ENCODE results near the gene ALDH1L1. TPM values are rescaled to one million over a fixed set of nuclear protein-coding genes. Genes with fewer than 3 reads are reported as not detected.
A peak's percentile ranks its signal among the peaks of the same experiment; 100 is the strongest.
"Not testable (repeated sequence)": the region's sequence is repeated elsewhere in the genome, so short reads cannot be mapped to it uniquely, and the experiment has no call there.

Gene ALDH1L1
- total RNA-seq, 1 experiment from 2014 or later = not detected

DNA sequence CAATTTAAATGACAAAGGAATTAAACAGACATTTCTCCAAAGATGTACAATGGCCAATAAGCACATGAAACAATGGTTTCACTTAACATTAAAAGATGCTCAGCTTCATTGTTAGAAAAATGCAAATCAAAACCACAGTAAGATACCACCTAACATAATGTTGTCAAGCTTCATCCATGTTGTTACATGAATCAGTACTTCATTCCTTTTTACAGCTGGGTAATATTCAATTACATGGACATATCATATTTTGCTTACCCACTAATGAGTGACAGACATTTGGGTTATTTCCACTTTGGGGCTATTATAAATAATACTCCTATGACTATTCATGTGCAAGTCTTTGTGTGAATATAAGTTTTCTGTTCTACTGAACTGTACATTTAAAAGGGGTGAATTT lies 104.2 kb downstream of the ALDH1L1 start:
- DNase-seq (ENCODE audit: low spot score) = no peak
- in situ Hi-C loops (cut with HindIII; ENCODE audit: low sequenced_read_pairs) = no loop called here

DNA sequence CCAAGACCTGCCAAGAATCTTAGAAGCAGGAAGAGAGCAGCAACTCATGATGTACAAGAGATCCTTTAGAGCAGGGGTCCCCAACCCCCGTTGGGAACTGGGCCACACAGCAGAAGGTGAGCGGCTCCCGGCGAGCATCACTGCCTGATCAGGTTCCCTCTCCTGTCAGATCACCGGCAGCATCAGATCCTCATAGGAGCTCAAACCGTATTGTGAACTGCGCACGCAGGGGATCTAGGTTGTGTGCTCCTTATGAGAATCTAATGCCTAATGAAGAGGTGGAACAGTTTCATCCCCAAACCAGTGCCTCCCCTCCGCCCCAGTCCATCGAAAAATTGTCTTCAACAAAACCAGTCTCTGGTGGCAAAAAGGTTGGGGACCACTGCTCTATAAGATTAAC lies 110.2 kb downstream of the ALDH1L1 start:
- peak; percentile 53 for DNase-seq (ENCODE audit: low spot score)

DNA sequence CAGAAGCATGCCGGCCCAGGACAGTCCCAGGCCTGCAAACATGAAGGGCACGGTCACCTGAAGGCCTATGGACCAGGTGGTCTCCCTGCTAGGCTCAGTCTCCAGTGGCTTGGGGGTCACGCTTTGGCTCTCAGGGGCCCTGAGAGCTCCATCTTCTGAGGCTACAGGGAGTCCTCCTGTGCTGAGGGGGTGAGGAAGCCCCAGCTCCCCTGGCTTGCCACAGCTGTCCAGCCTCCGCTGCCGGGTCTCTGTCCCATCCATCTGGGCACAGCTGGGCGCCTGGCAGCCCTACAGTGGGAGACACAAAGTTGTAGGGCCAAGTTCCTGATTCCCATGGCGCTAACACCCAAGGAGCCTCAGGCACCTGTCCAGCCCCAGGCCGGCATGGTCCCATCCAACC lies 112.4 kb downstream of the ALDH1L1 start:
- in situ Hi-C loops (cut with HindIII; ENCODE audit: low sequenced_read_pairs) = no loop called here
- DNase-seq (ENCODE audit: low spot score) = no peak

More for the DNA sequence above, 110.2 kb downstream of the ALDH1L1 start:
- in situ Hi-C loops (cut with HindIII; ENCODE audit: low sequenced_read_pairs) = no loop called here

DNA sequence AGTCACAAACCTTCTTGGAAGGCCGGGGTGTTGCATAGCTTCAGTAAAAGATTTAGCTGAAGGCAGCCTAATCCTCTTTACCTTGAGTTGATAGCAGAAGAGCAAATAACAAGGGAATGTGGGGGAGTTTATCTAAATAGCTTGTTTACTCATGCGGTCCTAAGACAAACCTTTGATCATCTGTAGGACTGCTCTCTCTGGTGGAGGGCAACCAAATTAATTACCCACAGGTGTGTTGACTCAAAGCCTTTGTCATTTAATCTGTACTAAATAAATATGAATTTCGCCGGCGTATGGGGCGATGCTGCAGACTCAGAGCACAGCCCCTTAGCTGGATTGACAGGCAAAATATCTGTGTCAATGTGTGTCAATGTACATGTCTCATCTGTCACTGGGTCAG lies 113.7 kb downstream of the ALDH1L1 start:
- DNase-seq (ENCODE audit: low spot score); in situ Hi-C loops (cut with HindIII; ENCODE audit: low sequenced_read_pairs): not testable (repeated sequence)

DNA sequence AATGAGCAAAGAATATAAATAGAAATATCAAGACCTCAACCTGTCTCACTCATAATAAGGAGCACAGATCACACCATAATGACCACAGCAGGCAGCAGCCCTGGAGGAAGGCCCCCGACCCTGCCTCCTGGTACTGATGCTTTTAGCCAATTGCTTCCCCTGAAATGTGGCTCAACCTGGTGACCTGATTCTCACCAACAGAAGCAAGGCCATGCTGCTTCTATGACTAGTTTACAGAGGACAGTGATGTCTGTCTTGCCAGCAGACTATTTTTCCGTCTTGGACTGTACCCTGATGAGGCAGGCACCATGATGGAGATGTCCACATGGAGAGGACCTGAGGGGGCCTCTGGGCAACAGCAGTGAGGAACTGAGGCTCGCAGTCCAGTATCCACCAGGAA lies 114.5 kb downstream of the ALDH1L1 start:
- DNase-seq (ENCODE audit: low spot score) = peak; percentile 39
- in situ Hi-C loops (cut with HindIII; ENCODE audit: low sequenced_read_pairs) = no loop called here

DNA sequence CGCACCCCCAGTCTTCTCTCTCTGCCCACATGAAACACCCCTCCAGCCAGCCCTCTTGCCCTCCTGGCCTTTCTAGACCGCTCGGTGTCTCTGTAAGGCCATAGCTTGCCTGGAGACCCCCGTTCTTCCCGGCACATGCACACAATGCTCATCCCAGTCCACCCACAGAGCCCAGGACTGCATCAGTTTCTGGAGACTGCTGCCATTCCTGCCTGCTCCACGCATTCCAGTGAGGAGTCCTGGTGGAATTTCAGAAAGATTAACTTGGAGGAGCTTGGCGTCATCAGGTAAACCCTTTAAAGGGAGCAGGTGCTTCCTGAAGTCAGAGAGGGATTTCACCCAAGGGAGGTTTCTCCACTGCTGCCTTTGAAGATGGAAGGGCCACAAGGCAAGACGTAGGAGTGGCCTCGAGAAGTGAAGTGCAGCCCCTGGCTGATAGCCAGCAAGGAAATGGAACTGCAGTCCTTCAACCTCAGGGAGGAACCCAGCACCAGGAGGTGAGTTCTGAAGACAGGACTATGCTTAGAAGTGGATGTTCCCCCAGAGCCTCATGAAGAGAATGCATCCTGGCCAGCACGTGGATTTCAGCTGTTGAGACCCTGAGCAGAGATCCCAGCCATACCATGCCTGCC lies 115.6 kb downstream of the ALDH1L1 start:
- DNase-seq (ENCODE audit: low spot score) = no peak
- in situ Hi-C loops (cut with HindIII; ENCODE audit: low sequenced_read_pairs) = no loop called here

DNA sequence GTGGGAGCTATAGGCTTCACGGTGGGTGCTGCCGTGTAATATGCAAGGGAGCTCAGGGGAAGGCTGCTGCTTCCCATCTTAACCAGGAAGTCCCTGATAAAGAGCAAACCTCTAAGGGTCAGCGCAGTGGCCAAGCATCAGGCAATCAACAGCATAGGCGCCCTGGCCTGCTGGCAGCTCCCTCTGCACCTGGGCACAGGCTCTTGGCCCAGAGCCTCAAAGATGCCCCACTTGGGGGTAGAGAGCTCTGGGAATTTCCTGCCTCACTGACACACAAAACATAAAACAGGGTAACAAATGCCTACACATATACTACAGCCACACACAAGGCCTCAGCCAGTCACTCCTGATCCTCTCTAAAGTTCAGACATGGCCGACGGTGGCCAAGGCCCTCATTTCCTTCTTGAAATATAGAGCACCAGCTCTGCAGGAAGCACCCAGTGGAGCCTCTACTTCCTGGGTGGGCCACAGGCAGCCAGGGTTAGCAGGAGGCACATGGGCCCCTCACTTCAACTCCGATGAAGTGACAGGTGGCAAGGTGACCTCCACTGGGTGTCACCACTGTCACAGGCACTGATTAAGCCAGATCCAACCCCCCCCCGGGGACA lies 116.9 kb downstream of the ALDH1L1 start:
- DNase-seq (ENCODE audit: low spot score) = no peak
- in situ Hi-C loops (cut with HindIII; ENCODE audit: low sequenced_read_pairs) = no loop called here

DNA sequence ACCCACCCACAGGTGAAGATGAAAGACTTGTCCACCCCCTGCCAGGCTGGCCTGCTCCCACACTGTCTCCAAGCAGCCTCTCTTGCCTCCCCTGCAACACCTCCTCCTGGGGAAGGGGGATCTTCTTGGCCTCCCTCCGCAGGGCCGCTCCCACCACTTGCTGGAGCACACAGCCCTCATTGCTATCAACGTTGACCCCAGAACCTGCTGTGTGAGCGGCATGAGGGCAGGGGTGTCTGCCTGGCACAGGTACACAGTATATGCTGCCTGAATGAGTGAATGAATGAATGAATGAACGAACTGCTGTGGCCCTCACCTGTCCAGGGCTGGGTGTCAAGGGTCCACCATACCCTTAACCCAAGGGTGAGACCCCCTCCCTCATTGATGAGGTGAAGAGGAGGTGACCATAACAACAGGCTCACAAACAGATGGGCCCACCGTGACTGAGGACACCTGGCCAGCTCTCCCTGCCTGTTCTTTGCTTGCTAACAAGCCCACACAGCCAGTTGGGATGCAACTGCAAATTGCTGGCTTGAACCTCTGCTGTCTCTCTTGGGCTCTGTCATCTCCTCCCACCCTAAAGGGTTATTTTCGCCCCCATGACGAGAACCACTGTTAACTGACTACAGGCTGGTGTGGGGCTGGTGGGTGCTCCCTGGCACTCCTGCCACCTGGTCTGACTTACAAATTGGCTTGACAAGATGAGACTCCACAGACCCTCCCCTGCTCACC lies 118.9 kb downstream of the ALDH1L1 start:
- in situ Hi-C loops (cut with HindIII; ENCODE audit: low sequenced_read_pairs) = no loop called here
- DNase-seq (ENCODE audit: low spot score) = no peak

DNA sequence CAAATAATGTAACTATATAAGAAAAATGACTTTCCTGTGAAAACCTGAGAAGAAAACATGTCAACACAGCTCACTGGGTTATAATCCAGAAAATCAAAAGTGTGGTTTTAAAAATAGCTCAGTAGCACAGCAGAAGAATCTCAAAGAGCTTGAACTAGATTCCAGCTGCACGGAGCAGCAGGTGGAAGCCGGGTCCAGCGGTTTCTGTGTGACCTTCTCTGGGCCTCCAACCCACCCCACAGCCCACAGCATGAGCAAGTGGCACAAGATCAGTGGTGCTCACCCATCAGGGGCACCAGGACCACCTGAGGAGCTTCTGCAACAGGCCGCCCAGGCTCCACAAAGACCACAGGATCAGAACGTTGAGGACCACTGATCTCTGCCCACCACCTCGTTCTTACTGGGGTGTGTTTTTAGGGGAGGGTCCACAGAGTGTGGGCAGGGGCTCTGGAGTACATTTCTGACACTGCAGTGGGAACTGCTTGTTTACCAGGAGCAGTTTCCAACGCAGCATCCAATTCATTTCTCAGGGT lies 119.7 kb downstream of the ALDH1L1 start:
- DNase-seq (ENCODE audit: low spot score) = no peak
- in situ Hi-C loops (cut with HindIII; ENCODE audit: low sequenced_read_pairs) = no loop called here

DNA sequence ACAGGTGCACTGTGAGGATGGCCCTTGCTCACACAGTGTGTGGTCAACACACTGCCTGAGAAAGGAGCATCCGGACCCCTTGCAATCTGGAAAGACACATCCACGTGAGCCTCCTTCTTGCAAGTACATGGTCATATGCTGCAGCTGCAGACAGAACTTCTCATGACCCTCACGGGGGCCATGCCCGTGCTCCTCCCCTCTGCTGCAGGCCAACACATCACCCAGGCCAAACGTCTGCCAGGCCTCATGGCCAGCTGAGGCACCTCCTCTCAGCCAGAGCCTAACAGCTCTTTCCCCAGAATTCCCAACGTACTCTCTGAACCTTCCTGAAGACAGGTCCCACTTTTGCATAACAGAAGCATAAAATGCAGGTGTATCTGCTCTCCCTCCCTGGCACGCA lies 121.7 kb downstream of the ALDH1L1 start:
- in situ Hi-C loops (cut with HindIII; ENCODE audit: low sequenced_read_pairs) = no loop called here
- DNase-seq (ENCODE audit: low spot score) = no peak

DNA sequence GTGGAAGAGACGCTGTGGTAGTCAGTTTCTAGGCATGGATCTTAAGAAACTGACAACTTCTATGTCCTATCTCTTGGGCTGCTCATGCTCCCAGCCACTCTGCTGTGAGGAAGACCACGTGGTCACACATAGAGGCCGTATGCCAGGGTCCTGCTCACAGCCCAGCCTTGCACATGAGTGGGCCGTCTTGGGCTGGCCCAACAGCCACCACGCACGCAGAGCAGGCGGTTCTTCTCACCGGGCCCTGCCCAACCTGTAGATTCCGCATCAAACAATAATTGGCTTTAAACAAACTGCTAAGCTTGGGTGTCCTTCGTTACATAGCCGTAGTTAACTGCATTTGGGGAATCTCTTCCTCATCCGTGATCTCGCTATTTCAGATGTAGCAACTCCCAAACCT lies 122.5 kb downstream of the ALDH1L1 start:
- in situ Hi-C loops (cut with HindIII; ENCODE audit: low sequenced_read_pairs) = no loop called here
- peak; percentile 58 for DNase-seq (ENCODE audit: low spot score)

DNA sequence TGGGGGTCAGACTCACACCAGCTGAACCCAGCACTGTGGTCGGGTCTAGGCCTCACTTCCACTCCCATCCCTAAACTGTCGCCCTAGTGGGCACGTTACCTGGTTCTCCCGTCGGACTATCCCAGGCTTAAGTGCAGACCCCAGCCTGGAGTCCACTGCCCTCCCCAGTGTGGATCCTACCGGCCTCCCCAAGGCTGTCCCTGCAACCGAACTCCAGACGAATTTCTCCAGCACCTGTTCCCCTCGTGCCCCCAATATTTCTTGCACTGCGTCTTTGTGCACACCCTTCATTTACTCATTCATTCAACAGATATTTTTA lies 122.9 kb downstream of the ALDH1L1 start:
- in situ Hi-C loops (cut with HindIII; ENCODE audit: low sequenced_read_pairs) = no loop called here
- no peak for DNase-seq (ENCODE audit: low spot score)

DNA sequence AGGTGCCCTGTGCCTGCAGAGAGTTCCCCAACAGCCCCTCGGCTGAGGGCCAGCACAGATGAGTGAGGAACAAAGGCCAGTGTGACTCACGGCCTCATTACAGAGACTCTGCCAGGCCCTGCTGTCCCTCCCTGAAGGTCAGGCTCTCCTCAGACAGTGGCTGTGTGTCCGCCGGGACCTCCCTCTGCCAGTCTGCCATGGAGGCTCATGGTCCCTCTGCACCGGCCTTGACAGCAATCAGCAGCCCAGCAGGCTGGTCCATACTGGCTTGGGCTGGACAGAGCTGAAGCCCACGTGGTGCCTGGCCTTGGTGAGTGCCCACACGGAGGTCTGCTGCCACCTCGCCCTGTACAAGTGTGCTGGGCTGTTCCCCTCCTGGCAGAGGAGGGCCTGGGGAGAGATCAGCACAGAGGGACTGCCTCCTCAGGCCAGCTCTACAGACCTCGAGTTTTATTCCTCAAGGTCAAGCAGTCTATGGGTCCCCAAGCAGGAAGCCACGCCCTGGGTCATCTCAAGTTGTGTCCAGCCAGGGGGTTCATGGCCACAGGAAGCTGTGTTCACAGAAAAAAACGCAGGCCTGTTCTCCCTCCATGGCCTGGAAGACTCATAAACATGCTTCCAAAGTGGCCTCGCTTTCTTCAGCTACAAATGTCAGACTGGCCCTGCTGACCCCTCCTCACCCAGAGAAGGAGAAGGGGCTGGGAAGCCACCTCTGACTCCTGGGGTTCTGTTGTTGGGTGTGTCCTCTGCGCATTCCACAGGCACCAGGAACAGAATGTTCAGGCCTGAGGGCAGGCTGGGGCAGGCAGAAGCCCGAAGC lies 123.5 kb downstream of the ALDH1L1 start:
- in situ Hi-C loops (cut with HindIII; ENCODE audit: low sequenced_read_pairs) = no loop called here
- DNase-seq (ENCODE audit: low spot score) = no peak

DNA sequence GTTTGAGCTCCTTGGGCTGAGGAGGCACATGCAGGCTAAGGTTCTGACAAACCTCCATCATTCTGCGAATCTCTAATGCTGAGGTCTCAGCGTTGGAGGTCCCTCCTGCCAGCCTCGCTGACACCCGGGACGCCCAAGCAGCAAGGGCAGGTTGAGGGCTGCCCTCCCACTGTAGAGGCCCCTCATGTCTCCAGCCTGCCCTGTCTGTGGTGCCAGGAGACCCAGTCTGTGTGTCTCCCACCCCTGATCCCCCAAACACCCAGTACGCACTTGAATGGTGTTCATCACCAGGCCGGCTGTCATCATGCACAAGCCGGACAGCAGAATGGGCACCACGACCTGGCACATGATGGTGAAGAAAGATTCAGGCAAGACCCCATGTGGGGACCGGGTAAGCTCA lies 124.3 kb downstream of the ALDH1L1 start:
- no peak for DNase-seq (ENCODE audit: low spot score)
- in situ Hi-C loops (cut with HindIII; ENCODE audit: low sequenced_read_pairs) = no loop called here

DNA sequence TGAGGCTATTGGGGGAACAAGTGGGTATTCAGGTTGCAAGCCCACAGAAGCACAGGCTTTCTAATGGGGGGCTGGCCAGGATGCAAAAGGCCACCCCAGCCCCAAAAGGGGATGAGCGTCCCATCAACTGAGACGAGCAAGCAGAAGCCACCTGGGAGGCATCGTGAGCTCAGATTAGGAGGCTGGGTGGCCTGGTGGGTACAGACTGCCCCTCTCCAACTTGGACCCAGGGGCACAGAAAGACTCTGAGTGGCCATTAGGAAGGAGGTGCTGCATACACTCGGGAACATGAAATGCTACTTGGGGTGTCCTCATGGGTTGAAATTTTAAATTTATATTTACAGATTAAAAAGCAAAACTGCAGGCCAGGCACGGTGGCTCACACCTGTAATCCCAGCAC lies 125.5 kb downstream of the ALDH1L1 start:
- in situ Hi-C loops (cut with HindIII; ENCODE audit: low sequenced_read_pairs) = no loop called here
- no peak for DNase-seq (ENCODE audit: low spot score)

DNA sequence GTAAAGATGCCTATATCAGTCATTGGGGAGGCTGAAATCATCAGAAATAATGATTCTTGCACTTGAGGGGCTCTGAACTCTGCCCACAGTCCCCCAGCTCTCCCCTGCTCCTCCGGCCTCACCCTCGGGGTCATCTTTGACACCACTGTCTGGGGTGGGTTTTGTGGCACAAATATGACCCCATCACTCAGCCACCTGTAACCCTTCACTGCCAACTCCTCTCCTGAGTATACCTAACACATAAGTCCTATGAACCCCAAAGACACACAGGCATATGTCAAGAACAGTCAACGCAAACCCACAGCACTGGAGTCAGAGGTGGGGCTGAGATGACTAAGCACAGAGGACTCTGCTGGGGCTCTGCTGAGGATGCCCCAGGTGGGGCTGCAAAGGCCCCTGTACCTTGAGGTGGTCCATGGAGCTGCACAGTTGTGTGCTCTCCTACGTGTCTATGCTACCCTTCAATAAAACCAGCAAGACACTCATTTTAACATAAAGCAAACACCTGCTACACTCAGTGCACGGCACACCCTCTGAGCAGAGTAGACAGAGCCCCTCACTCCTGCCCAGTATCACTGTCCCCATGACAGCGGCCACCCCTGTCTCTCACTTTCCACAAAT lies 126.3 kb downstream of the ALDH1L1 start:
- no peak for DNase-seq (ENCODE audit: low spot score)
- in situ Hi-C loops (cut with HindIII; ENCODE audit: low sequenced_read_pairs) = no loop called here
